Karpas-422 (cell line): Measurements from ENCODE around the gene TGFA. TPM values are rescaled to one million over a fixed set of nuclear protein-coding genes. Genes with fewer than 3 reads are reported as not detected.
"Not testable (repeated sequence)": the region's sequence is repeated elsewhere in the genome, so short reads cannot be mapped to it uniquely, and the experiment has no call there.

Experiments used
- DNase-seq: peaks from one replicate; pipeline ENCODE4 v3.0.0-alpha.2; 2015
- H2AFZ ChIP-seq: fragments of 200-600 bp; sonication (generic); 2 replicates; pipeline ENCODE4 v1.6.1; 2014; ENCODE audit warnings: antibody characterized with exemption, low read length, mixed read lengths
- H3K27ac ChIP-seq: fragments of 200-600 bp; sonication (generic); 2 replicates; pipeline ENCODE4 v1.5.1; 2014; ENCODE audit warnings: mild to moderate bottlenecking, low read length, moderate library complexity
- H3K27me3 ChIP-seq: fragments of 200-600 bp; sonication (generic); 2 replicates; pipeline ENCODE4 v1.6.1; 2014; ENCODE audit warnings: low read length, mixed read lengths
- H3K36me3 ChIP-seq: fragments of 200-600 bp; sonication (generic); 2 replicates; pipeline ENCODE4 v1.6.1; 2014; ENCODE audit warnings: low read length, mixed read lengths; ENCODE audit not compliant: insufficient read depth
- H3K4me1 ChIP-seq: fragments of 200-600 bp; sonication (generic); 2 replicates; pipeline ENCODE4 v1.6.1; 2014; ENCODE audit warnings: mild to moderate bottlenecking, low read length, mixed read lengths
- H3K4me2 ChIP-seq: fragments of 200-600 bp; sonication (generic); 2 replicates; pipeline ENCODE4 v1.6.1; 2014; ENCODE audit warnings: low read length, low read depth, mild to moderate bottlenecking; ENCODE audit not compliant: poor library complexity, severe bottlenecking
- H3K4me3 ChIP-seq: fragments of 200-600 bp; sonication (generic); 2 replicates; pipeline ENCODE4 v1.5.1; 2014; ENCODE audit warnings: mild to moderate bottlenecking, antibody characterized with exemption, low read length, mixed read lengths
- H3K79me2 ChIP-seq: fragments of 200-600 bp; sonication (generic); 2 replicates; pipeline ENCODE4 v1.6.1; 2014; ENCODE audit warnings: mild to moderate bottlenecking, low read length, mixed read lengths
- H3K9ac ChIP-seq: fragments of 200-600 bp; sonication (generic); 2 replicates; pipeline ENCODE4 v1.6.0; 2014; ENCODE audit warnings: low read length
- H3K9me2 ChIP-seq: fragments of 200-600 bp; sonication (generic), shearing (Covaris generic); replicated peaks from 2 replicates; pipeline ENCODE4 v1.6.0; 2014; ENCODE audit warnings: mild to moderate bottlenecking, low read length, moderate library complexity; ENCODE audit not compliant: insufficient read depth
- H3K9me3 ChIP-seq: fragments of 300-700, 200-600 bp; sonication (generic); 2 replicates; pipeline ENCODE4 v1.6.1; 2014; ENCODE audit warnings: low read length, mixed read lengths
- H4K20me1 ChIP-seq: fragments of 200-600 bp; sonication (generic); 2 replicates; pipeline ENCODE4 v1.6.1; 2014; ENCODE audit warnings: mild to moderate bottlenecking, antibody characterized with exemption, low read length, low read depth; ENCODE audit not compliant: insufficient read depth
- total RNA-seq: library from RNA; depleted of rRNA; stranded (reverse); fragments of >200 nt; shearing (Covaris generic); gene quantifications from 2 replicates; pipeline ENCODE4 v1.2.3, GENCODE V29; 2014; ENCODE audit warnings: low replicate concordance

The TGFA gene
- total RNA-seq, 1 experiment from 2014 or later, result not detected

- H3K9me3 ChIP-seq, result no peaks in the 10 kb centered on the region
- no peaks in the 10 kb centered on the region for H3K9me2 ChIP-seq
- no peak overlapping the region for H3K9ac ChIP-seq
- no peaks in the 10 kb centered on the region for H3K27me3 ChIP-seq
- no peaks in the 10 kb centered on the region for H3K79me2 ChIP-seq
- no peaks in the 10 kb centered on the region for H3K4me1 ChIP-seq
- no peak for DNase-seq
- no peak overlapping the region for H2AFZ ChIP-seq
- H3K4me2 ChIP-seq, result no peak overlapping the region
- no peaks in the 10 kb centered on the region for H4K20me1 ChIP-seq
- H3K4me3 ChIP-seq, result no peak overlapping the region
- no peaks in the 10 kb centered on the region for H3K36me3 ChIP-seq
- no peak overlapping the region for H3K27ac ChIP-seq
Measured at GRCh38 chr2:70469435-70469834, 84.2 kb downstream of the TGFA start.

DNA sequence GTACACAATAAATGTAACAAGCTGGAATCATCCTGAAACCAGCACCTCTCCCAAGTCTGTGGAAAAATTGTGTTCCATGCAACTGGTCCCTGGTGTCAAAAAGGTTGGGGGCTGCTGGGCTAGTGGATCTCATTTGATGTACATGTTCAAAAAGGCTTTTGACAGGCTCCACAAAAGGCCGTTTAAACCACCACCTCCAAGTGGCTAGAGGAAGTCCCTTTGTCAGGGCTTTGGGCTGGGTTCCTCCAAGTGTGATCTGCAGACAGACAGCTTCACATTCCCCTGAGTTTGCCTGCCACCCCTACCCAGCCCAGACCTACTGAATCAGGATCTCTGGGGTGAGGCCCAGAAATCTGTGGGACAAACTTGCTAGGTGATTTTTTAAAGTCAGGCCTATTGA lies 84.7 kb downstream of the TGFA start:
- no peak overlapping the region for H3K4me2 ChIP-seq
- H3K4me1 ChIP-seq, result no peaks in the 10 kb centered on the region
- no peaks in the 10 kb centered on the region for H3K79me2 ChIP-seq
- no peak overlapping the region for H3K27ac ChIP-seq
- H4K20me1 ChIP-seq, result no peaks in the 10 kb centered on the region
- H3K9me2 ChIP-seq, result no peaks in the 10 kb centered on the region
- no peaks in the 10 kb centered on the region for H3K36me3 ChIP-seq
- H3K27me3 ChIP-seq, result no peaks in the 10 kb centered on the region
- H3K9ac ChIP-seq, result no peak overlapping the region
- H3K4me3 ChIP-seq, result no peak overlapping the region
- no peak for DNase-seq
- H2AFZ ChIP-seq, result no peak overlapping the region
- H3K9me3 ChIP-seq, result no peaks in the 10 kb centered on the region

DNA sequence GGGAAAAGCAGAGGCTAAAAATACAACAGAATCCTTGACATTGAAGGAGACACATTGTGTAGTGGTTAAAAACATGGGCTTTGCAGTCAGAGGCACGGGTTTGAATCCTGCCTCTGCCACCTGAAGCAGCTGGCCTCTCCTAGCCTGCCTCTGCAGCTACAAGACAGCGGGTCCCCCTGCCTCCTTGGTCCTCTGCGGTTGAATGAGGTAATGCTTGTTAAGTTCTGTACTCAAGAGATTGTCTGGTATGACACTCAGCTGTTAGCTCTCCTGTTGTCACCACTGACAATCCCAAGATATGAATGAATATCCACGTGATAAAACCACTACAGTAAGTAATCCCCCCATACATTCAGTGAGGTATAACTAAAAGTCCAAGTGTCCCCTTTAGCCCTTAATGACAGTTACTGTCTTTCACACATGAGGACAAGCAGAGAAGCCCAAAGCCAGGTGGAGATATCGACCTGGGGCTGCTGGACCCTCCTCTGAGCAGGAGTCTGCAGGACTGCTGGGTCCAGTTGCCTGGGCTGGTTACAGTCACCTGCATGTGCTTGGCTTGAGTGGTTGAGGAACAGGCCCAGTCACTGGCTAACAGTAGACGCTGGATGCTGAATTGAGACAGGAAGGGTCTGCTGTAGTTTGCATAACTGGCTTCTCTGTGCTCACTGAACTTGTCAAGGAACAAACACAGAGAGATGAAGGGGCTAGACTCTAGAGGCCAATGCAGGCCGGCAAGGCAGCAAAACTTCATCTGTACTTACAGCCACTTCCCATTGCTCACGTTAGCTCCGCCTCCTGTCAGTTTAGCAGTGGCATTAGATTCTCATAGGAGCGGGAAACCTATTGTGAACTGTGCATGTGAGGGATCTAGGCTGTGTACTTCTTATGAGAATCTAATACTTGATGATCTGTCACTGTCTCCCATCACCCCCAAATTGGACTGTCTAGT lies 85.5 kb downstream of the TGFA start:
- no peaks in the 10 kb centered on the region for H4K20me1 ChIP-seq
- H3K79me2 ChIP-seq, result no peaks in the 10 kb centered on the region
- H3K9ac ChIP-seq, result no peak overlapping the region
- H3K4me3 ChIP-seq, result no peak overlapping the region
- H3K36me3 ChIP-seq, result no peaks in the 10 kb centered on the region
- H3K27me3 ChIP-seq, result no peaks in the 10 kb centered on the region
- H2AFZ ChIP-seq, result no peak overlapping the region
- no peak overlapping the region for H3K4me2 ChIP-seq
- no peak for DNase-seq
- no peaks in the 10 kb centered on the region for H3K9me3 ChIP-seq
- no peaks in the 10 kb centered on the region for H3K4me1 ChIP-seq
- no peaks in the 10 kb centered on the region for H3K9me2 ChIP-seq
- H3K27ac ChIP-seq, result no peak overlapping the region

DNA sequence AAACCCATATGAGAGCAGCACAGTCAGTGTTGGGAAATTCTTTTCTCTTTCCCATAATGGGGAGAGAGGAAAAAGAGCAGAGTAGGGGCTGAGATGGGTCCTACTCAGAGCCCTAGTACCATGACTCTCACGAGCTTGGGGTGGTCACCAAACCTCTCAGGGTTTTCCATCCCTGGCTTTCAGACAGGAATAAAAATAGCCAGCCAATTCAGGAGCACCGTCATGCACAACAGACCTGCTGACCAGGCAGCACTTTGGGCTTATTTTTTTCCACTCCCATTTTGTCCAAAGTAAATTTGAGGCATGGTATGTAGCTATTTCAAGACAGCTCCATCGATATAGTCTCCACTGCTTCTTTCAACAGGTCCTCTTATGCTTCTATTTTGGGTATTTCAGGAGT lies 86.4 kb downstream of the TGFA start:
- Histone ChIP-seq H3K27ac (no peak overlapping the region), H3K27me3 (no peaks in the 10 kb centered on the region), H3K4me3 (no peak overlapping the region), H3K9me2 (no peaks in the 10 kb centered on the region), H2AFZ (no peak overlapping the region), H3K4me1 (no peaks in the 10 kb centered on the region), H4K20me1 (no peaks in the 10 kb centered on the region), H3K36me3 (no peaks in the 10 kb centered on the region), H3K79me2 (no peaks in the 10 kb centered on the region), H3K4me2 (no peak overlapping the region), H3K9ac (no peak overlapping the region), H3K9me3 (no peaks in the 10 kb centered on the region)
- no peak for DNase-seq

DNA sequence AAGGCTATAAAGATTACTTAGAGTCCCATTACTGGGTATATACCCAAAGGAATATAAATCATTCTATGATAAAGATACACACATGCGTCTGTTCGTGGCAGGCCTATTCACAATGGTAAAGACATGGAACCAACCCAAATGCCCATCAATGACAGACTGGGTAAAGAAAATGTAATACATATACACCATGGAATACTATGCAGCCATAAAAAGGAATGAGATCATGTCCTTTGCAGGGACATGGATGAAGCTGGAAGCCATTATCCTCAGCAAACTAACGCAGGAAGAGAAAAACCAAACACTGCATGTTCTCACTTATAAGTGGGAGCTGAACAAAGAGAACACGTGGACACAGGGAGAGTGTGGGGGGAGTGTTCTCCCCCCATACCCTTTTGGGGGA lies 87.0 kb downstream of the TGFA start:
- not testable (repeated sequence) for H3K4me2 ChIP-seq, H3K9me3 ChIP-seq, H3K4me3 ChIP-seq, H3K36me3 ChIP-seq, H3K27me3 ChIP-seq, H3K4me1 ChIP-seq, H2AFZ ChIP-seq, H3K79me2 ChIP-seq, DNase-seq, H3K27ac ChIP-seq, H4K20me1 ChIP-seq, H3K9ac ChIP-seq, H3K9me2 ChIP-seq

DNA sequence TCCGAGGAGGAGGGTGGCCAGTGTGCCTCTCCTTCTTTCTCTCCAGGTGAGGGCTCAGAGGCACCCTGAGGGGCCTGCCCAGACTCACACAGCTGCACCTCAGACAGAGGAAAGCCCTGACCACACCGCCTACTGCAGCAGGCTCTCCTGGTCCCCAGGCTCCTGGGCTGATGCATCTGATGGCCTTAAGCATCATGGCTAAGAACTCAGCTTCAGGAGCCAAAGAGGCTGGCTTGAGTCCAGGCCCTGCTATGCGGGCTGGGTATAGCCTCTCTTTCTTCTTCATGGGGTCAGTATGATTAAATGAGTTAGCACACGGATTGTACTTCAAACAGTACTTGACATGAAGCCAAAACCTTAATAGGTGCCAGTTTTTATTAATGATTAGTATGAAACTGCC lies 89.6 kb downstream of the TGFA start:
- Histone ChIP-seq H3K9me2 (no peaks in the 10 kb centered on the region), H3K36me3 (no peaks in the 10 kb centered on the region), H3K27me3 (no peaks in the 10 kb centered on the region), H3K27ac (no peak overlapping the region), H2AFZ (no peak overlapping the region), H3K4me2 (no peak overlapping the region), H4K20me1 (no peaks in the 10 kb centered on the region), H3K79me2 (no peaks in the 10 kb centered on the region), H3K4me1 (no peaks in the 10 kb centered on the region), H3K9me3 (no peaks in the 10 kb centered on the region), H3K4me3 (no peak overlapping the region), H3K9ac (no peak overlapping the region)
- no peak for DNase-seq

DNA sequence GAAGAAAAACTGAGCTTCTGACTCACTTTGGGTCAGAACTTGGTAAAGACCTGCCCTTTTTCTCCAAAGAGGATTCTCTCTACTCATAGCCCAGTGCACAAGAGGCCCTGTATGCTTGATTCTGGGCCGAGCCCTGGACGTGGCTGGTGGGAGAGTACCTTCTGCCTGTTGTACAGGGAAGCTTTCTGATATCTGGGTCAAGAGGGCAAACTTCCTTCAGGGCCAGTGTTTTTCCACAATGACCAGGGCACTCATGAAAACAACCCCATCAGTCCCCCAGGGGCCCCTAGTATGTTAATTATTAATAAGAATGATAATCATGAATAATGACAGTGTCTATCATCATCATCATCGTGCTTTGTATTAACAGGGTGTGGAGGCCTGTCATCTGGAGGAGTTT lies 90.0 kb downstream of the TGFA start:
- H3K9me2 ChIP-seq, result no peaks in the 10 kb centered on the region
- no peak overlapping the region for H3K4me3 ChIP-seq
- no peaks in the 10 kb centered on the region for H3K4me1 ChIP-seq
- H3K9me3 ChIP-seq, result no peaks in the 10 kb centered on the region
- H3K27me3 ChIP-seq, result no peaks in the 10 kb centered on the region
- H3K9ac ChIP-seq, result no peak overlapping the region
- no peaks in the 10 kb centered on the region for H3K79me2 ChIP-seq
- H3K27ac ChIP-seq, result no peak overlapping the region
- no peak for DNase-seq
- H3K4me2 ChIP-seq, result no peak overlapping the region
- H3K36me3 ChIP-seq, result no peaks in the 10 kb centered on the region
- H4K20me1 ChIP-seq, result no peaks in the 10 kb centered on the region
- H2AFZ ChIP-seq, result no peak overlapping the region

- no peaks in the 10 kb centered on the region for H3K4me1 ChIP-seq
Measured at GRCh38 chr2:70461981-70462876, 91.4 kb downstream of the TGFA start.

More at GRCh38 chr2:70461981-70462876, 91.4 kb downstream of the TGFA start:
- no peak overlapping the region for H2AFZ ChIP-seq
- H3K27ac ChIP-seq, result no peak overlapping the region
- H4K20me1 ChIP-seq, result no peaks in the 10 kb centered on the region
- H3K79me2 ChIP-seq, result no peaks in the 10 kb centered on the region
- H3K9me2 ChIP-seq, result no peaks in the 10 kb centered on the region
- H3K27me3 ChIP-seq, result no peaks in the 10 kb centered on the region
- H3K36me3 ChIP-seq, result no peaks in the 10 kb centered on the region
- H3K9ac ChIP-seq, result no peak overlapping the region
- H3K4me2 ChIP-seq, result no peak overlapping the region
- DNase-seq, result no peak
- no peaks in the 10 kb centered on the region for H3K9me3 ChIP-seq
- no peak overlapping the region for H3K4me3 ChIP-seq
